HAP-1 (cell line): ENCODE data around the gene FHL3.
"Not testable (repeated sequence)": the region's sequence is repeated elsewhere in the genome, so short reads cannot be mapped to it uniquely, and the experiment has no call there.

ENCODE experiments used
- DNase-seq, 2 experiments: peaks; one replicate each; pipeline ENCODE4 v3.0.0-alpha.2; 2016 to 2020; ENCODE audit warnings: low spot score in 2 of 2
- H3K27me3 ChIP-seq: fragments of 250-450 bp; sonication (Bioruptor Pico); 2 replicates; pipeline ENCODE4 v1.5.1; 2020; ENCODE audit warnings: low read depth, mild to moderate bottlenecking, moderate library complexity
- H3K36me3 ChIP-seq: fragments of 250-450 bp; sonication (Bioruptor Pico); replicated peaks from 2 replicates; pipeline ENCODE4 v1.5.1; 2020; ENCODE audit warnings: mild to moderate bottlenecking
- H3K4me1 ChIP-seq: fragments of 250-450 bp; sonication (Bioruptor Pico); 2 replicates; pipeline ENCODE4 v1.5.1; 2020; ENCODE audit warnings: mild to moderate bottlenecking
- H3K4me3 ChIP-seq: fragments of 250-450 bp; sonication (Bioruptor Pico); 2 replicates; pipeline ENCODE4 v1.5.1; 2020; ENCODE audit warnings: mild to moderate bottlenecking, moderate library complexity
- H3K9me3 ChIP-seq: fragments of 250-450 bp; sonication (Bioruptor Pico); 2 replicates; pipeline ENCODE4 v1.5.1; 2020; ENCODE audit warnings: mild to moderate bottlenecking, moderate library complexity
- in situ Hi-C: fragments of 300-500 bp; cut with MboI; formaldehyde crosslinking; loops from 3 replicates; pipeline ENCODE4 v1.14.3; 2020; ENCODE audit warnings: low sequenced_read_pairs, inconsistent platforms, mixed read lengths

Gene FHL3

GRCh38 chr1:38044221-38045215 lies 39.2 kb upstream of the FHL3 start:
- Histone ChIP-seq H3K4me1 (no peaks in the 10 kb centered on the region; the same call in 1 of the 2 replicates), H3K4me3 (no peak overlapping the region), H3K9me3 (no peaks in the 10 kb centered on the region), H3K27me3 (peaks cover 3% of the 10 kb centered on the region; the same call in 1 of the 2 replicates), H3K36me3 (no peaks in the 10 kb centered on the region)
- DNase-seq = no peak
- in situ Hi-C loops = loop anchor here (25.0 kb wide), 1 partner anchor 543 kb away; no protein-coding TSS in a partner anchor

GRCh38 chr1:38043036-38043747 lies 37.9 kb upstream of the FHL3 start:
- Histone ChIP-seq H3K9me3 (no peaks in the 10 kb centered on the region), H3K4me1 (no peaks in the 10 kb centered on the region; the same call in 1 of the 2 replicates), H3K27me3 (peaks cover 3% of the 10 kb centered on the region; the same call in 1 of the 2 replicates), H3K4me3 (no peak overlapping the region), H3K36me3 (no peaks in the 10 kb centered on the region)
- in situ Hi-C loops = loop anchor here (25.0 kb wide), 1 partner anchor 544 kb away; no protein-coding TSS in a partner anchor
- DNase-seq = no peak

DNA sequence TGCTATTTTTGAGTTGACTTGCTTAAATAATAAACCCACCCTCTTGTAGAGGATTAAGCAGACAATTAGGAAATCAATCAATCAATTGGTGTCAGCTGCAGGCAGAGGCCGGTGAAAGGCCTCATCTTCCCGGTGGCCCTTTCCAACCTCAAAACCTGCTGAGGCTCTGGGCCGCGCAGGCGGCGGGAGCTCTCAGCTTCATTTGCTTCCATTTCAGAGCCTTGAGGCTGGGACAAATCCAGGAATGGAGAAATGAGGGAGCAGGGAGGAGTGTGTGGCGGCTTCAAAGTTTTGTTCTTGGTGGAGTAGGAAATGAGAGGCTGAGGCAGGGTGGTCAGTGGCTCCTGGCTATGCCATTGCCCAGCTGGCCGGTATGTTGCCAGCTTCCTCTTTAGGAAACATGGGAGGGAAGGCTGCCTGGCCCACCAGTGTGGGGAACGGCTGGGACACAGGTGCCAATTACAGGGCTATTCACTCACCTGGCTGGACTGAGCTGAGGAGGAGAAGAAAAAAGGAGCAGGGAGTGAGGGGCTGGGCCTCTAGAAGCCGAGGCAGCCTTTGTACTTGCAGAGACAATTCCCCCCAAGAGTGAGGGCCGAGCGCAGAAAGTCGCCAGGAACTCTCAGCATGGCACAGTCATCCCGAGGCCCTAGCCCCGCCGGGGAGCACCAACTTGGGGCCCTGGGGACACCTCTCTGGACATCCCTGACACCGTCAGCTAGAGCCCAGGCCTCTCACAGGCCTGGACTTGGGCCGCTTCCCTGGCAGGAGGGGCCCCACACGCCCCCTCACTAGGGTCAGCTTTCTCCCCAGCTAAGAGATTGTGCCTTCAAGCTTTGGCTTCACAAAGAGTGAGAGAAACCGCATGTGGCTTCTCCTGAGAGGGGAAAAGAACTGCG lies 36.9 kb upstream of the FHL3 start:
- DNase-seq = peak; percentile 41 to 48
- no peaks in the 10 kb centered on the region for H3K4me1 ChIP-seq
- in situ Hi-C loops = loop anchor here (25.0 kb wide), 1 partner anchor 545 kb away; no protein-coding TSS in a partner anchor
- no peaks in the 10 kb centered on the region for H3K27me3 ChIP-seq
- no peaks in the 10 kb centered on the region for H3K9me3 ChIP-seq
- no peaks in the 10 kb centered on the region for H3K36me3 ChIP-seq
- no peak overlapping the region for H3K4me3 ChIP-seq

DNA sequence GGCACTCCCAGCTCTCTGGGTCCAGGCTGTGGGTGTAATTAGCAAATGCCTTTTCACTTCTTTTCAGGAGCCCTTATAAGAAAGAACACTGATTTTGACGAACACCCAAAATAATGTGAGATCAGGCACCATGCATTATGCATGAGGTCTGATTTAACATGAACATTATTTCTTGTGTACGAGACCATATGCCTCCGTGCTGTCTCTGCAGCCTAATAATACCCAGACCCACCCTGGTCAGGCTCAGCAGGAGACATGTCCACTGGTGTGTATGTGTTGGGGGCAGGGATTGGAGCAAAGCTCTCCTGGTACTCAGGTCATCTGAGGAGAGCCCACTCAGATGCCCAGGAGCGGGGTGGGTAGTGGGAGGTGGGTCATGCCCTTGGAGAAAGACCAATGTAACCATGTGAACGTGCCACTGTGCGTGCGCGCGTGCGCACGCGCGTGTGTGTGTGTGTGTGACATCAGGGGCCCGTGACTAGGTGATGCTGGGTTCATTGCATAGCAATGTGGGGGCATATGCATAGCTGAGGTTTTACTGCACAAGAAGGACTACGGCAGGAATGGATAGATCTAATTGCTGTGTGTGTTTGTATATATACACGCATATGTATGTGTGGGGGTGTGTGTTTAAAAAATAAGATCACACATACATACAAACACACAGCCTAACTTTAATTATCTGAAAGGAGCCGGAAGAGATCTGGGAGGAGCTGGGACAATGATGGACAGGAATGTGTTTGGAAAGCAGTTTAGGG lies 34.2 kb upstream of the FHL3 start:
- no peak for DNase-seq
- H3K27me3 ChIP-seq = no peaks in the 10 kb centered on the region
- no peaks in the 10 kb centered on the region for H3K4me1 ChIP-seq
- no peak overlapping the region for H3K4me3 ChIP-seq
- H3K9me3 ChIP-seq = no peaks in the 10 kb centered on the region
- in situ Hi-C loops = loop anchor here (10.0 to 25.0 kb wide), 2 partner anchors 548 to 775 kb away; no protein-coding TSS in a partner anchor
- no peaks in the 10 kb centered on the region for H3K36me3 ChIP-seq

DNA sequence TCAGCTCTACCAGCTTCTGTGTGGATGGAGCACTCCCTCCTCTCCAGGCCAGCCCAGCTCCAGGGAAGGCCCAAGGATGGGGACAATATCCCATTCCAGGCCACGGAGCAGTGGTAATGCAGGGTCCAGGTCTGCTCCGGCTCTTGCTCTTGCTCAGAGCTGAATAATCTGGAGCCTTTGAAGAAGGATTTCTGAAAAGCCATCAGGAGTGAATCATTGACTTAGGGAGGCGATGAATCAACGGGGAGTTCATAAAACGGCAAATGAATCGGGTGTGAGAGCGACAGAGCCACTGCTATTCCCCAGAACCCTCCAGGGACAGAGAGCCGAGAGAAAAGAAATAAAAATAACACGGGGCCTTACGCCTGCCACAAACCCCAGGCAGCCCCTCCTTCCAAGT lies 33.5 kb upstream of the FHL3 start:
- in situ Hi-C loops = loop anchor here (10.0 to 25.0 kb wide), 2 partner anchors 548 to 776 kb away; no protein-coding TSS in a partner anchor
- H3K4me1 ChIP-seq = no peaks in the 10 kb centered on the region
- no peak overlapping the region for H3K4me3 ChIP-seq
- H3K9me3 ChIP-seq = no peaks in the 10 kb centered on the region
- no peak for DNase-seq
- H3K36me3 ChIP-seq = no peaks in the 10 kb centered on the region
- no peaks in the 10 kb centered on the region for H3K27me3 ChIP-seq

DNA sequence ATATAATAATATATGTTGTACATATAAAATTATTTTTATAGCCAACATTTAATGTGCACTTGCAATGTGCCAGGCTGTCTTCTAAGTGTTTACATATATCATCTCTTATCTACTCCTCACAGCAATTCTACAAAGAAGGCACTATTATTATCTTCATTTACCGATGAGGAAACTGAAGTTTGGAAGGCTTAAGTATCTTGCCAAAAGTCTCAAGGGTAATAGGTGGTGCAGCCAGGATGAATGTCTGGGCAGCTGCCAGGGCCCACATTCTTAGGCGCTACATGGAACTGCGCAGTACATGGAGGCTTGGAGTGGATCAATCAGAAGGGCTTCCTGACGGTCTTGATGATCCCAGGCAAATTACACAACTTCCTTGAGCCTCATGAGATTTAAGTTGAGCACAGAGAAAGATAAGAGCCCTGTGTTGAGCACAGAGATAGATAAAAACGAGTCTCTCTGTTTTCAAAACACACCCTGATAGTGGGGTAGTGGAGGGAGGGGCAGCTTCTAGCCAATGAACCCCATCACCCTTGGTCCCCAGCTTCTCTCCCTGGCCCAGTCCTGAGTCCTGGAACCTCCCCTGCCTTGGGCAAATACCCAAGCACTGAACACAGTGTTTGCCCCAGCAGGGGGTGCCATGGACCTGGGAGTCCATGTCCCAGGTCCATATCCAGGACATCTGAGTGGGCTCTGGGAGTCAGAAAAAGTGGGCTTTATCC lies 32.1 kb upstream of the FHL3 start:
- peak in 1 of 2 experiments; percentile 50 for DNase-seq
- Histone ChIP-seq H3K27me3 (no peaks in the 10 kb centered on the region), H3K9me3 (no peaks in the 10 kb centered on the region), H3K4me1 (no peaks in the 10 kb centered on the region), H3K4me3 (no peak overlapping the region), H3K36me3 (no peaks in the 10 kb centered on the region)
- in situ Hi-C loops = loop anchor here (10.0 to 25.0 kb wide), 2 partner anchors 550 to 777 kb away; no protein-coding TSS in a partner anchor

DNA sequence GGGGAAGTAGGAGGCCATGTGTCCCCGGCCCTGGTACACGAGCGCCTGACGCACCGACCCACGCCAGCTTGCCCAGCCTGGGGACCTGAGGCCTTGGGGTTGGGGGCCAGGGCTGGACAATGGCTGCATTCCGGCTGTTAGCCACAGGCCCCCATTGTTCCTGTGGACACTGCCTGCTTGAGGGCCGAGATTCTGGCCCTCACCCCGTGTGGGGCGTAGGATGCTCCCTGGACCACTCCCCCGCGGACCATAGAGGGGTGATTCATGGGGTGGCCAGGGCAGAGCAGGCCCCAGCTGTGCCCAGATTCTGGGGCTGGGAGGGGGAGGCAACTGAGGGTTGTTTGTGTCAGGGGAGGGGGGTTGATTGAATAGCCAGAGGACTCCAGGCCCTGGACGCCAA lies 29.6 kb upstream of the FHL3 start:
- Histone ChIP-seq H3K27me3 (no peaks in the 10 kb centered on the region), H3K9me3 (no peaks in the 10 kb centered on the region), H3K4me1 (no peaks in the 10 kb centered on the region), H3K36me3 (no peaks in the 10 kb centered on the region), H3K4me3 (no peak overlapping the region)
- no peak for DNase-seq
- in situ Hi-C loops = loop anchor here (10.0 to 25.0 kb wide), 2 partner anchors 552 to 780 kb away; no protein-coding TSS in a partner anchor

GRCh38 chr1:38032992-38033391 lies 27.7 kb upstream of the FHL3 start:
- in situ Hi-C loops = loop anchor here (10.0 to 25.0 kb wide), 2 partner anchors 554 to 782 kb away; no protein-coding TSS in a partner anchor
- not testable (repeated sequence) for H3K27me3 ChIP-seq, H3K4me1 ChIP-seq, H3K4me3 ChIP-seq, DNase-seq, H3K9me3 ChIP-seq, H3K36me3 ChIP-seq

DNA sequence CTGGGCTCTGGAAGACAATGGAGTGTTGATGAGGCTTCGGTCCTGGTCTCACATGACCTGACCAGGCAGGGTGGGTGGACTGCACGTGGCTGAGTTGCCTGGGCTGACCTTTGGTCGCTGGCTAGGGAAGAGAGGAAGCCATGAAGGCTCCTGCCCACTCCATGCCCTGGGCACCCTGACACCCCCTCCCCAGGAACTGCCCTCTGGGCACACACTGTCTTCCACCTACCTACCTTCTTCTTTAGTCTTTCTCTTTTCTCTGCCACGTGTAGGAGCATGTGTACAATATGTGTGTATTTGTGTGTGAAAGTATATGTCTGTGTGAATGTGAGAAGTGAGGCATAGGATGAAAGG lies 26.2 kb upstream of the FHL3 start:
- in situ Hi-C loops = loop anchor here (10.0 to 25.0 kb wide), 2 partner anchors 556 to 783 kb away; no protein-coding TSS in a partner anchor
- no peak for DNase-seq
- Histone ChIP-seq H3K4me1 (no peaks in the 10 kb centered on the region), H3K9me3 (no peaks in the 10 kb centered on the region), H3K36me3 (no peaks in the 10 kb centered on the region), H3K27me3 (no peaks in the 10 kb centered on the region), H3K4me3 (no peak overlapping the region)

- Histone ChIP-seq H3K4me3 (no peak overlapping the region), H3K27me3 (no peaks in the 10 kb centered on the region), H3K9me3 (no peaks in the 10 kb centered on the region), H3K4me1 (no peaks in the 10 kb centered on the region), H3K36me3 (peaks cover under 1% of the 10 kb centered on the region; the same call in 1 of the 2 replicates)
- DNase-seq = no peak
- in situ Hi-C loops = loop anchor here (10.0 to 25.0 kb wide), 2 partner anchors 556 to 784 kb away; no protein-coding TSS in a partner anchor
Observed at GRCh38 chr1:38030596-38031512, 25.5 kb upstream of the FHL3 start.
